Neural progenitor cell (in vitro differentiated cells): ENCODE measurements around the gene CPB2. TPM values are rescaled to one million over a fixed set of nuclear protein-coding genes. Genes with fewer than 3 reads are reported as not detected.

Experiments used
- DNase-seq: peaks from one replicate; pipeline ENCODE4 v3.0.0-alpha.2; 2016; ENCODE audit warnings: low spot score
- H2AFZ ChIP-seq: fragments of 200-600 bp; sonication (generic); replicated peaks from 2 replicates; pipeline ENCODE4 v1.6.1; 2016; ENCODE audit warnings: antibody characterized with exemption
- H3F3A ChIP-seq: fragments of 200-600 bp; sonication (generic); 2 replicates; pipeline ENCODE4 v1.6.1; 2016; ENCODE audit warnings: antibody characterized with exemption, low read depth
- H3K27ac ChIP-seq: fragments of 200-600 bp; sonication (generic); 2 replicates; pipeline ENCODE4 v1.5.1; 2016; ENCODE audit warnings: mild to moderate bottlenecking
- H3K27me3 ChIP-seq: fragments of 200-600 bp; sonication (generic); 2 replicates; pipeline ENCODE4 v1.6.1; 2016; ENCODE audit warnings: mild to moderate bottlenecking, moderate library complexity
- H3K36me3 ChIP-seq: fragments of 200-600 bp; sonication (generic); 2 replicates; pipeline ENCODE4 v1.5.1; 2016
- H3K4me1 ChIP-seq: fragments of 200-600 bp; sonication (generic); 2 replicates; pipeline ENCODE4 v1.6.1; 2016; ENCODE audit warnings: mixed run types
- H3K4me2 ChIP-seq: fragments of 200-600 bp; sonication (generic); 2 replicates; pipeline ENCODE4 v1.6.1; 2016
- H3K4me3 ChIP-seq: fragments of 200-600 bp; sonication (generic); 2 replicates; pipeline ENCODE4 v1.5.1; 2016
- H3K79me2 ChIP-seq: fragments of 200-600 bp; sonication (generic); 2 replicates; pipeline ENCODE4 v1.6.1; 2016; ENCODE audit warnings: low read depth
- H3K9ac ChIP-seq: fragments of 200-600 bp; sonication (generic); 2 replicates; pipeline ENCODE4 v1.6.1; 2016
- H3K9me3 ChIP-seq: fragments of 200-600 bp; sonication (generic); 2 replicates; pipeline ENCODE4 v1.5.1; 2016; ENCODE audit warnings: low read depth
- H4K20me1 ChIP-seq: fragments of 200-600 bp; sonication (generic); 2 replicates; pipeline ENCODE4 v1.6.1; 2016; ENCODE audit warnings: low read depth
- H3K27ac Mint-ChIP-seq: 3 replicates; pipeline ENCODE4 v1.8.0; 2021; ENCODE audit warnings: mixed read lengths
- H3K27me3 Mint-ChIP-seq: 2 replicates; pipeline ENCODE4 v1.8.0; 2022; ENCODE audit warnings: low read depth, mild to moderate bottlenecking, inconsistent platforms, moderate library complexity, mixed read lengths; ENCODE audit not compliant: insufficient read depth
- H3K36me3 Mint-ChIP-seq: 3 replicates; pipeline ENCODE4 v1.8.0; 2021; ENCODE audit warnings: mixed read lengths
- H3K4me1 Mint-ChIP-seq: 3 replicates; pipeline ENCODE4 v1.8.0; 2021; ENCODE audit warnings: mixed read lengths
- H3K4me3 Mint-ChIP-seq: 3 replicates; pipeline ENCODE4 v1.8.0; 2021; ENCODE audit warnings: mild to moderate bottlenecking, moderate library complexity, mixed read lengths
- H3K9me3 Mint-ChIP-seq: 3 replicates; pipeline ENCODE4 v1.8.0; 2020; ENCODE audit warnings: mixed read lengths
- CTCF ChIP-seq: fragments of 200-600 bp; sonication (generic); IDR thresholded peaks from 2 replicates; pipeline ENCODE4 v1.5.1; 2017; ENCODE audit warnings: antibody characterized with exemption, mild to moderate bottlenecking
- EZH2 ChIP-seq: fragments of 200-600 bp; sonication (generic); IDR thresholded peaks from 2 replicates; pipeline ENCODE4 v1.6.1; 2017; ENCODE audit warnings: antibody characterized with exemption, mild to moderate bottlenecking, moderate library complexity
- EZH2phosphoT487 ChIP-seq: fragments of 200-600 bp; sonication (generic); IDR thresholded peaks from 2 replicates; pipeline ENCODE4 v1.6.1; 2017; ENCODE audit warnings: antibody characterized with exemption
- total RNA-seq: library from RNA; depleted of rRNA; stranded (reverse); fragments of >200 nt; gene quantifications from 2 replicates; pipeline ENCODE4 v1.2.3, GENCODE V29; 2015; ENCODE audit warnings: low replicate concordance

The CPB2 gene
- total RNA-seq, 1 donor from 2014 or later = not detected

GRCh38 chr13:46145135-46145534 is 40.3 kb upstream of the CPB2 start:
- H3K27ac Mint-ChIP-seq = no peak overlapping the region
- DNase-seq = no peak
- H3K4me2 ChIP-seq = no peak overlapping the region
- no peaks in the 10 kb centered on the region for H3K9me3 ChIP-seq
- no peaks in the 10 kb centered on the region for H3K36me3 Mint-ChIP-seq
- H4K20me1 ChIP-seq = no peaks in the 10 kb centered on the region
- H3K4me1 ChIP-seq = peaks cover 3% of the 10 kb centered on the region
- H3K4me3 Mint-ChIP-seq = no peak overlapping the region
- H3F3A ChIP-seq = no peaks in the 10 kb centered on the region
- peaks cover 2% of the 10 kb centered on the region for H3K4me1 Mint-ChIP-seq
- H3K36me3 ChIP-seq = no peaks in the 10 kb centered on the region
- H3K27ac ChIP-seq = no peak overlapping the region
- no peak overlapping the region for H2AFZ ChIP-seq
- H3K79me2 ChIP-seq = no peaks in the 10 kb centered on the region
- H3K27me3 Mint-ChIP-seq = no peaks in the 10 kb centered on the region
- H3K4me3 ChIP-seq = no peak overlapping the region
- H3K27me3 ChIP-seq = no peaks in the 10 kb centered on the region
- H3K9ac ChIP-seq = no peak overlapping the region
- TF ChIP-seq CTCF (no peak), EZH2phosphoT487 (no peak), EZH2 (no peak)
- no peaks in the 10 kb centered on the region for H3K9me3 Mint-ChIP-seq

DNA sequence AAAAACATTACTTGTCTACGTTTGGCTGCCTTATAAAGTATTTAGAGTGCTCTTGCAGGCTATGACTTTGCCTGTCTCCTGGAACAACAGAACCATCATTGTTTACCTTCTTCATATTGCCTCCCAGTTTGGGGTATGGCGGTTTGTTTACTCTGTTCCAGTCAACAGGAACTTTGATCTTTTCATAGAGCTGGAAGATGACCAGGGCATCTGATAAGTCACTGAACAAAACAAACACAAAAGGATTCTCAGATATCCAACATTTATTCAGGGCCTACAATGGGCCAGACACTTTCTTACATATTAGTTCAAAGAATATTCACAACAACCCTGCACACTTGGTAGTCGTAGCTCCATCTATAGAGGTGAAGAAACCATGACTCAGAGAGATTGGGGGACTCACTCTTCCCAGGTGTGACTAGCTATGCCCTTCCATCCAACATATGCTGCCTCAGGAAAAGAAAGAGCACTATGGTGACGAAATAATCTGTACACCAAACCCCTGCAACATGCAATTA is 38.4 kb upstream of the CPB2 start:
- Histone ChIP-seq H2AFZ (no peak overlapping the region), H3K36me3 (no peaks in the 10 kb centered on the region), H3K27me3 (no peaks in the 10 kb centered on the region), H3K27ac (no peak overlapping the region), H3K9ac (no peak overlapping the region), H3K79me2 (no peaks in the 10 kb centered on the region), H3K4me1 (peaks cover 3% of the 10 kb centered on the region), H3K4me3 (no peak overlapping the region), H3F3A (no peaks in the 10 kb centered on the region), H4K20me1 (no peaks in the 10 kb centered on the region), H3K4me2 (no peak overlapping the region), H3K9me3 (no peaks in the 10 kb centered on the region)
- Mint-ChIP-seq H3K4me1 (peaks cover 2% of the 10 kb centered on the region), H3K27ac (no peak overlapping the region), H3K9me3 (no peaks in the 10 kb centered on the region), H3K27me3 (no peaks in the 10 kb centered on the region), H3K36me3 (no peaks in the 10 kb centered on the region), H3K4me3 (no peak overlapping the region)
- TF ChIP-seq EZH2 (no peak), EZH2phosphoT487 (no peak), CTCF (no peak)
- no peak for DNase-seq

DNA sequence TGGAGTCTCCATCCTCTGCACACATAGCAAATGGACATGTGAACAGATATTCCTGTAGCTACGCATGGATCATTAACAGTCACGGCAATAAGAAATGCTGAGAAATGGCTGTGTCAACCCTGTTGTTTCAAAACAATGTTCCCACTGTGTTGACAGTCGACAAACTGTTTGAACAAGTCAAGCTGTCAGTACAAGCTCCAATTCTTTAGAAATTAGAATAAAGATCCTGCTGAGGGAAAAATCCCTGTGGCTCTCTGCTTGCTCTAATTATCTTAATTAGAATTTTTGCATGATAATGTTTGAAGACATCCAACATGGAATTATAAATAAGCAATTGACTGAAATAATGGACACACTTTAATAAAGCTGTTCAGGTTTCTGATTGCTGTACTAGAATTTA is 37.9 kb upstream of the CPB2 start:
- H4K20me1 ChIP-seq = no peaks in the 10 kb centered on the region
- H3K9me3 ChIP-seq = no peaks in the 10 kb centered on the region
- H2AFZ ChIP-seq = no peak overlapping the region
- no peaks in the 10 kb centered on the region for H3K27me3 ChIP-seq
- H3K36me3 ChIP-seq = no peaks in the 10 kb centered on the region
- peak; percentile 31 for DNase-seq
- H3K27ac ChIP-seq = no peak overlapping the region
- Mint-ChIP-seq H3K27ac (no peak overlapping the region), H3K4me3 (no peak overlapping the region), H3K27me3 (no peaks in the 10 kb centered on the region), H3K9me3 (no peaks in the 10 kb centered on the region), H3K4me1 (peaks cover 2% of the 10 kb centered on the region), H3K36me3 (no peaks in the 10 kb centered on the region)
- H3K9ac ChIP-seq = no peak overlapping the region
- no peak overlapping the region for H3K4me3 ChIP-seq
- H3K4me2 ChIP-seq = no peak overlapping the region
- peaks cover 3% of the 10 kb centered on the region for H3K4me1 ChIP-seq
- H3K79me2 ChIP-seq = no peaks in the 10 kb centered on the region
- no peaks in the 10 kb centered on the region for H3F3A ChIP-seq
- TF ChIP-seq EZH2phosphoT487 (no peak), EZH2 (no peak), CTCF (no peak)
